Measurements from ENCODE around the gene TRAPPC12. TPM values are rescaled to one million over a fixed set of nuclear protein-coding genes. Genes with fewer than 3 reads are reported as not detected.

TRAPPC12 gene
- total RNA-seq, 1 experiment from 2014 or later = 72.8 TPM

GRCh38 chr2:3472966-3473365, 93.5 kb downstream of the TRAPPC12 start:
- ATAC-seq (peak; percentile 71), DNase-seq (ENCODE audit: low spot score) (no peak)
- H3K4me3 Mint-ChIP-seq = no peak overlapping the region
- CTCF ChIA-PET = interaction anchor here (0.9 to 1.2 kb wide), 4 partner anchors 11 to 179 kb away, joined by 3 to 7 read pairs (median 4); no protein-coding TSS in a partner anchor
- H3K4me1 Mint-ChIP-seq = peaks cover 11% of the 10 kb centered on the region
- POLR2A ChIA-PET = interaction anchor here (0.5 kb wide), 1 partner anchor 27 kb away, joined by 4 read pairs; no protein-coding TSS in a partner anchor
- no peaks in the 10 kb centered on the region for H3K27me3 Mint-ChIP-seq (ENCODE audit: low read depth)
- H3K36me3 Mint-ChIP-seq = peaks cover 24% of the 10 kb centered on the region
- H3K9me3 Mint-ChIP-seq = no peaks in the 10 kb centered on the region
- H3K27ac Mint-ChIP-seq = peak overlapping the region; percentile 81
- TF ChIP-seq ZNF423 (CRISPR knock-in tag; IDR thresholded peaks at IDR 0.05) (peak; percentile 26; the same call in 1 of the 2 replicates), NFYB (CRISPR knock-in tag; conservative IDR thresholded peaks at IDR 0.05; ENCODE audit: low read depth) (no peak)

- Mint-ChIP-seq H3K4me1 (peaks cover 11% of the 10 kb centered on the region), H3K4me3 (no peak overlapping the region), H3K9me3 (no peaks in the 10 kb centered on the region), H3K27ac (no peak overlapping the region), H3K36me3 (peaks cover 24% of the 10 kb centered on the region), H3K27me3 (ENCODE audit: low read depth) (no peaks in the 10 kb centered on the region)
- no peak for TF ChIP-seq ETV6 (CRISPR knock-in tag; IDR thresholded peaks at IDR 0.05)
- TF ChIP-seq USF1 (CRISPR knock-in tag; IDR thresholded peaks at IDR 0.05) = no peak
- TF ChIP-seq ZNF281 (CRISPR knock-in tag; IDR thresholded peaks at IDR 0.05) = no peak
- TF ChIP-seq TEAD1 (CRISPR knock-in tag; IDR thresholded peaks at IDR 0.05) = no peak
- TF ChIP-seq NR3C1 (CRISPR knock-in tag; conservative IDR thresholded peaks at IDR 0.05; ENCODE audit: low read depth) = no peak
- TF ChIP-seq MAX (CRISPR knock-in tag; IDR thresholded peaks at IDR 0.05) = no peak
- TF ChIP-seq MXD4 (CRISPR knock-in tag; IDR thresholded peaks at IDR 0.05; ENCODE audit: borderline replicate concordance) = no peak
- TF ChIP-seq ZNF263 (CRISPR knock-in tag; IDR thresholded peaks at IDR 0.05; ENCODE audit: low read depth) = no peak
- TF ChIP-seq E2F1 (CRISPR knock-in tag; IDR thresholded peaks at IDR 0.05) = no peak
- no peak for TF ChIP-seq ESRRA (CRISPR knock-in tag; IDR thresholded peaks at IDR 0.05; ENCODE audit: borderline replicate concordance)
- TF ChIP-seq USF2 (CRISPR knock-in tag; IDR thresholded peaks at IDR 0.05) = no peak
- no peak for TF ChIP-seq MLX (CRISPR knock-in tag; IDR thresholded peaks at IDR 0.05)
- ChIA-PET CTCF (no interaction called here), POLR2A (no interaction called here)
- ATAC-seq = no peak
- DNase-seq (ENCODE audit: low spot score) = no peak
Observed at GRCh38 chr2:3475771-3476170, 96.3 kb downstream of the TRAPPC12 start.

GRCh38 chr2:3476321-3476984, 97.0 kb downstream of the TRAPPC12 start:
- ATAC-seq = no peak
- CTCF ChIA-PET = no interaction called here
- H3K36me3 Mint-ChIP-seq = peaks cover 23% of the 10 kb centered on the region
- peaks cover 11% of the 10 kb centered on the region for H3K4me1 Mint-ChIP-seq
- POLR2A ChIA-PET = no interaction called here
- no peaks in the 10 kb centered on the region for H3K27me3 Mint-ChIP-seq (ENCODE audit: low read depth)
- H3K4me3 Mint-ChIP-seq = no peak overlapping the region
- no peak overlapping the region for H3K27ac Mint-ChIP-seq
- DNase-seq (ENCODE audit: low spot score) = no peak
- TF ChIP-seq ZSCAN18 (CRISPR knock-in tag; IDR thresholded peaks at IDR 0.05) (no peak), MYBL2 (CRISPR knock-in tag; IDR thresholded peaks at IDR 0.05) (no peak), ATF2 (CRISPR knock-in tag; IDR thresholded peaks at IDR 0.05; ENCODE audit: borderline replicate concordance, low read depth) (no peak), PRDM15 (CRISPR knock-in tag; IDR thresholded peaks at IDR 0.05) (no peak)
- no peaks in the 10 kb centered on the region for H3K9me3 Mint-ChIP-seq
